H9 (cell line): Measurements from ENCODE around the gene ALDH3A2. TPM values are rescaled to one million over a fixed set of nuclear protein-coding genes. Genes with fewer than 3 reads are reported as not detected.
A peak's percentile ranks its signal among the peaks of the same experiment; 100 is the strongest.

Experiments used
- DNase-seq: peaks from one replicate; pipeline ENCODE4 v3.0.0-alpha.2; 2017
- H2AFZ ChIP-seq: one replicate; pipeline ENCODE4 v1.6.1; 2013; ENCODE audit warnings: mild to moderate bottlenecking, low read length, control low read depth, moderate library complexity
- H2AK5ac ChIP-seq: 2 replicates; pipeline ENCODE4 v1.6.1; 2013; ENCODE audit warnings: low read length, control low read depth, mixed read lengths; ENCODE audit not compliant: insufficient read length
- H2BK120ac ChIP-seq: one replicate; pipeline ENCODE4 v1.6.1; 2013; ENCODE audit warnings: low read depth, mild to moderate bottlenecking, low read length, control low read depth, inconsistent platforms; ENCODE audit not compliant: poor library complexity, severe bottlenecking
- H2BK12ac ChIP-seq: 2 replicates; pipeline ENCODE4 v1.6.1; 2013; ENCODE audit warnings: low read length, control low read depth, mixed read lengths, low read depth; ENCODE audit not compliant: insufficient read length
- H2BK15ac ChIP-seq: 2 replicates; pipeline ENCODE4 v1.6.1; 2013; ENCODE audit warnings: low read depth, low read length, control low read depth
- H2BK20ac ChIP-seq: one replicate; pipeline ENCODE4 v1.6.1; 2013; ENCODE audit warnings: low read depth, mild to moderate bottlenecking, low read length, control low read depth, inconsistent platforms; ENCODE audit not compliant: poor library complexity, severe bottlenecking
- H2BK5ac ChIP-seq: 2 replicates; pipeline ENCODE4 v1.6.1; 2013; ENCODE audit warnings: low read length, control low read depth, mixed read lengths; ENCODE audit not compliant: insufficient read length
- H3K14ac ChIP-seq: 2 replicates; pipeline ENCODE4 v1.6.1; 2013; ENCODE audit warnings: low read length, control low read depth; ENCODE audit not compliant: insufficient read depth
- H3K18ac ChIP-seq: 2 replicates; pipeline ENCODE4 v1.6.1; 2013; ENCODE audit warnings: low read depth, mild to moderate bottlenecking, mixed read lengths, low read length, control low read depth; ENCODE audit not compliant: insufficient read length
- H3K23ac ChIP-seq: 2 replicates; pipeline ENCODE4 v1.6.1; 2013; ENCODE audit warnings: low read length, control low read depth, mixed read lengths, low read depth; ENCODE audit not compliant: insufficient read length
- H3K23me2 ChIP-seq: 2 replicates; pipeline ENCODE4 v1.6.1; 2013; ENCODE audit warnings: low read depth, mild to moderate bottlenecking, mixed read lengths, low read length, control low read depth; ENCODE audit not compliant: insufficient read length, poor library complexity, severe bottlenecking
- H3K27ac ChIP-seq: 2 replicates; pipeline ENCODE4 v1.5.1; 2013; ENCODE audit warnings: low read length, control low read depth, mixed read lengths, low read depth; ENCODE audit not compliant: insufficient read length
- H3K27me3 ChIP-seq: 2 replicates; pipeline ENCODE4 v1.6.1; 2013; ENCODE audit warnings: low read length, control low read depth, inconsistent platforms; ENCODE audit not compliant: insufficient read depth
- H3K4ac ChIP-seq: 2 replicates; pipeline ENCODE4 v1.6.1; 2013; ENCODE audit warnings: low read depth, mild to moderate bottlenecking, control low read depth, inconsistent platforms, low read length, moderate library complexity
- H3K4me1 ChIP-seq: 2 replicates; pipeline ENCODE4 v1.6.1; 2013; ENCODE audit warnings: low read length, control low read depth, inconsistent platforms; ENCODE audit not compliant: insufficient read depth
- H3K4me2 ChIP-seq: 2 replicates; pipeline ENCODE4 v1.6.1; 2013; ENCODE audit warnings: low read length, control low read depth, mixed read lengths; ENCODE audit not compliant: insufficient read length, insufficient read depth
- H3K56ac ChIP-seq: 2 replicates; pipeline ENCODE4 v1.6.1; 2013; ENCODE audit warnings: low read depth, mild to moderate bottlenecking, mixed read lengths, low read length, control low read depth; ENCODE audit not compliant: insufficient read length
- H3K79me1 ChIP-seq: 2 replicates; pipeline ENCODE4 v1.6.1; 2013; ENCODE audit warnings: low read depth, mild to moderate bottlenecking, moderate library complexity, low read length, control low read depth, inconsistent platforms; ENCODE audit not compliant: insufficient read depth, poor library complexity, severe bottlenecking
- H3K79me2 ChIP-seq: 2 replicates; pipeline ENCODE4 v1.6.1; 2013; ENCODE audit warnings: low read length, control low read depth, inconsistent platforms; ENCODE audit not compliant: insufficient read depth
- H3K9ac ChIP-seq: 2 replicates; pipeline ENCODE4 v1.6.1; 2013; ENCODE audit warnings: low read length, control low read depth, mixed read lengths; ENCODE audit not compliant: insufficient read length; ENCODE audit errors: extremely low read depth
- H3K9me3 ChIP-seq: one replicate; pipeline ENCODE4 v1.6.1; 2013; ENCODE audit warnings: low read depth, low read length, inconsistent platforms; ENCODE audit not compliant: control insufficient read depth
- H3T11ph ChIP-seq: one replicate; pipeline ENCODE4 v1.6.1; 2013; ENCODE audit warnings: mild to moderate bottlenecking, low read length, control low read depth, inconsistent platforms
- H4K20me1 ChIP-seq: one replicate; pipeline ENCODE4 v1.6.1; 2013; ENCODE audit not compliant: control insufficient read depth, insufficient read length, insufficient read depth
- H4K5ac ChIP-seq: 2 replicates; pipeline ENCODE4 v1.6.1; 2013; ENCODE audit warnings: low read depth, mild to moderate bottlenecking, mixed read lengths, low read length, control low read depth; ENCODE audit not compliant: insufficient read length
- H4K8ac ChIP-seq: replicated peaks from 2 replicates; pipeline ENCODE4 v1.6.1; 2013; ENCODE audit warnings: low read length, control low read depth, mixed read lengths, low read depth; ENCODE audit not compliant: insufficient read length
- H4K91ac ChIP-seq: 2 replicates; pipeline ENCODE4 v1.6.1; 2013; ENCODE audit warnings: low read depth, mild to moderate bottlenecking, moderate library complexity, mixed read lengths, low read length, control low read depth; ENCODE audit not compliant: insufficient read length
- H3K27ac Mint-ChIP-seq, 3 experiments: 2 replicates in 2 of 3; 3 replicates in 1 of 3; pipeline ENCODE4 v1.8.0; 2020 to 2021; ENCODE audit warnings: mixed read lengths in 3 of 3, mild to moderate bottlenecking in 1 of 3, moderate library complexity in 1 of 3
- H3K27me3 Mint-ChIP-seq: 2 replicates; pipeline ENCODE4 v1.8.0; 2021; ENCODE audit warnings: low read depth, mild to moderate bottlenecking, moderate library complexity, mixed read lengths
- H3K36me3 Mint-ChIP-seq, 3 experiments: 2 replicates in 2 of 3; 3 replicates in 1 of 3; pipeline ENCODE4 v1.8.0; 2020 to 2021; ENCODE audit warnings: low read depth in 3 of 3, mixed read lengths in 3 of 3; ENCODE audit not compliant: insufficient read depth in 1 of 3
- H3K4me1 Mint-ChIP-seq, 2 experiments: 2 replicates each; pipeline ENCODE4 v1.8.0; 2020; ENCODE audit warnings: mixed read lengths in 2 of 2
- H3K4me3 Mint-ChIP-seq, 2 experiments: 2 replicates in 1 of 2; 3 replicates in 1 of 2; pipeline ENCODE4 v1.8.0; 2020 to 2021; ENCODE audit warnings: mild to moderate bottlenecking in 2 of 2, mixed read lengths in 2 of 2, moderate library complexity in 1 of 2
- H3K9me3 Mint-ChIP-seq, 2 experiments: 2 replicates in 1 of 2; 3 replicates in 1 of 2; pipeline ENCODE4 v1.8.0; 2020; ENCODE audit warnings: mild to moderate bottlenecking in 2 of 2, mixed read lengths in 2 of 2, moderate library complexity in 1 of 2
- WGBS: extraction: QIAGEN DNeasy Blood & Tissue Kit; methylation state at CpG from one replicate; pipeline ENCODE4 v1.1.7; 2013; ENCODE audit warnings: missing lambda C conversion rate, low lambda C conversion rate, mixed read lengths; ENCODE audit not compliant: insufficient read length; ENCODE audit errors: extremely low coverage; 5-methylcytosine and 5-hydroxymethylcytosine counted together
- total RNA-seq: library from RNA; stranded (reverse); gene quantifications from 2 replicates; pipeline ENCODE4 v1.2.1, GENCODE V29; 2021
- TF ChIP-seq, protein P1 (sequence below): fragments of 200-600 bp; sonication (generic); conservative IDR thresholded peaks from 3 replicates; pipeline ENCODE4 v1.8.0; 2021; ENCODE audit warnings: antibody characterized with exemption, mild to moderate bottlenecking

The ALDH3A2 gene
- total RNA-seq, 1 experiment from 2014 or later = 100 TPM

DNA sequence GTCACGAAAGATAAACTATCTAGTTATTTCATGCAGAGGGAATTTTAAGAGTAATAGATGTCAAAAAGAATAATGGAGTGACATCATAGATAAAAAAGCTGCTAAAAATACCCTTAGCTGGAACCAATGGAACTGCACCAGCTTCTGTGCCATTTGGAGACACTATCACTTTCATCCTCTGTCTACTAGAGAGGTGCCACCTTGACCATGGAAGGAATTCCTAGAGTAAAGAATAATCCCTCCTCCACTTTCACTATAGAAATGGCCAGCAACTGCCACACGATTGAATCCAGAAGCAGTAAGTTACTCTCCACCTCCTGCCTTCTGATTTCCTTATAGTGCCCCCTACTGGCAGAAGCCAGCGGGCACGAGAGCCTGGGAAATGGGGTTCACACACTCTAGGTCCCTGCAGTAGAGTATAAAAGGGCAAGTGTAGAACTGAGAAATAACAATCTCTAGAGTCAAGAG is 2.8 kb upstream of the ALDH3A2 start:
- H4K8ac ChIP-seq = no peak overlapping the region
- DNase-seq = peak; percentile 87
- H3K9me3 ChIP-seq = no peaks in the 10 kb centered on the region
- H2BK12ac ChIP-seq = no peak overlapping the region
- WGBS = no CpG with 5 or more reads among the region's 4 CpGs
- no peaks in the 10 kb centered on the region for H3K79me1 ChIP-seq
- H3K4me1 ChIP-seq = peaks cover 5% of the 10 kb centered on the region; the same call in 1 of the 2 replicates
- no peak overlapping the region for H3K18ac ChIP-seq
- Mint-ChIP-seq H3K9me3 (no peaks in the 10 kb centered on the region), H3K27ac (no peak overlapping the region), H3K4me1 (peaks cover 47 to 53% of the 10 kb centered on the region in 2 experiments), H3K27me3 (peaks cover 9% of the 10 kb centered on the region), H3K36me3 (peaks cover 0 to 4% (median 0%) of the 10 kb centered on the region in 3 experiments; a peak in 2 of 7 replicates), H3K4me3 (peak overlapping the region; percentile 24 to 59; a peak in 4 of 5 replicates)
- no peak overlapping the region for H2BK120ac ChIP-seq
- no peak overlapping the region for H2BK15ac ChIP-seq
- H2AK5ac ChIP-seq = no peak overlapping the region
- H2BK20ac ChIP-seq = no peak overlapping the region
- H3K23ac ChIP-seq = no peak overlapping the region
- TF ChIP-seq, protein P1, sequence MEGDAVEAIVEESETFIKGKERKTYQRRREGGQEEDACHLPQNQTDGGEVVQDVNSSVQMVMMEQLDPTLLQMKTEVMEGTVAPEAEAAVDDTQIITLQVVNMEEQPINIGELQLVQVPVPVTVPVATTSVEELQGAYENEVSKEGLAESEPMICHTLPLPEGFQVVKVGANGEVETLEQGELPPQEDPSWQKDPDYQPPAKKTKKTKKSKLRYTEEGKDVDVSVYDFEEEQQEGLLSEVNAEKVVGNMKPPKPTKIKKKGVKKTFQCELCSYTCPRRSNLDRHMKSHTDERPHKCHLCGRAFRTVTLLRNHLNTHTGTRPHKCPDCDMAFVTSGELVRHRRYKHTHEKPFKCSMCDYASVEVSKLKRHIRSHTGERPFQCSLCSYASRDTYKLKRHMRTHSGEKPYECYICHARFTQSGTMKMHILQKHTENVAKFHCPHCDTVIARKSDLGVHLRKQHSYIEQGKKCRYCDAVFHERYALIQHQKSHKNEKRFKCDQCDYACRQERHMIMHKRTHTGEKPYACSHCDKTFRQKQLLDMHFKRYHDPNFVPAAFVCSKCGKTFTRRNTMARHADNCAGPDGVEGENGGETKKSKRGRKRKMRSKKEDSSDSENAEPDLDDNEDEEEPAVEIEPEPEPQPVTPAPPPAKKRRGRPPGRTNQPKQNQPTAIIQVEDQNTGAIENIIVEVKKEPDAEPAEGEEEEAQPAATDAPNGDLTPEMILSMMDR = peak; percentile 95
- H4K91ac ChIP-seq = no peak overlapping the region
- no peak overlapping the region for H3K14ac ChIP-seq
- H3T11ph ChIP-seq = no peak overlapping the region
- no peaks in the 10 kb centered on the region for H4K20me1 ChIP-seq
- no peaks in the 10 kb centered on the region; the same call in 1 of the 2 replicates for H3K27me3 ChIP-seq
- peaks cover 10% of the 10 kb centered on the region for H3K23me2 ChIP-seq
- no peak overlapping the region for H3K27ac ChIP-seq
- H2AFZ ChIP-seq = no peak overlapping the region
- H3K56ac ChIP-seq = no peak overlapping the region
- H2BK5ac ChIP-seq = no peak overlapping the region
- no peak overlapping the region for H4K5ac ChIP-seq
- peaks cover 2% of the 10 kb centered on the region; the same call in 1 of the 2 replicates for H3K79me2 ChIP-seq
- H3K9ac ChIP-seq = no peak overlapping the region
- H3K4ac ChIP-seq = no peak overlapping the region
- H3K4me2 ChIP-seq = no peak overlapping the region
